ENCODE results near the gene HEATR1.

- TF ChIP-seq EZH2phosphoT487 (IDR thresholded peaks at IDR 0.05; ENCODE audit: borderline replicate concordance, low read length) (no peak), CTCF (conservative IDR thresholded peaks at IDR 0.05; ENCODE audit: low read depth, low read length) (no peak)
Observed at GRCh38 chr1:236548452-236548851, 55.9 kb downstream of the HEATR1 start.

All from PC-3 (cell line).